Neuronal stem cell (in vitro differentiated cells): ENCODE data around the gene GPR107.

ENCODE experiments used
- DNase-seq: peaks from one replicate; pipeline ENCODE4 v3.0.0-alpha.2; 2013; ENCODE audit warnings: low spot score
- H2AFZ ChIP-seq: one replicate; pipeline ENCODE4 v1.6.1; 2013; ENCODE audit warnings: mild to moderate bottlenecking, low read length, inconsistent platforms
- H2AK5ac ChIP-seq: 2 replicates; pipeline ENCODE4 v1.6.1; 2013; ENCODE audit warnings: low read depth, mild to moderate bottlenecking, inconsistent platforms, low read length, moderate library complexity, mixed read lengths
- H2BK120ac ChIP-seq: 2 replicates; pipeline ENCODE4 v1.6.1; 2013; ENCODE audit warnings: low read depth, mild to moderate bottlenecking, inconsistent platforms, low read length, moderate library complexity, mixed read lengths
- H2BK12ac ChIP-seq: one replicate; pipeline ENCODE4 v1.6.1; 2013; ENCODE audit warnings: low read length, inconsistent platforms
- H2BK15ac ChIP-seq: 2 replicates; pipeline ENCODE4 v1.6.1; 2013; ENCODE audit warnings: mild to moderate bottlenecking, low read length, inconsistent platforms, mixed read lengths
- H2BK5ac ChIP-seq: one replicate; pipeline ENCODE4 v1.6.1; 2013; ENCODE audit warnings: inconsistent platforms, mild to moderate bottlenecking, low read length, moderate library complexity
- H3K14ac ChIP-seq: one replicate; pipeline ENCODE4 v1.6.1; 2013; ENCODE audit warnings: low read length, inconsistent platforms
- H3K18ac ChIP-seq: 2 replicates; pipeline ENCODE4 v1.6.1; 2013; ENCODE audit warnings: low read length, inconsistent platforms
- H3K23ac ChIP-seq: 2 replicates; pipeline ENCODE4 v1.6.1; 2013; ENCODE audit warnings: low read depth, mild to moderate bottlenecking, mixed read lengths, low read length, inconsistent platforms; ENCODE audit not compliant: poor library complexity
- H3K27ac ChIP-seq: replicated peaks from 3 replicates; pipeline ENCODE4 v1.5.1; 2013; ENCODE audit warnings: low read length, inconsistent platforms
- H3K27me3 ChIP-seq, 3 experiments: 2 replicates each; pipeline ENCODE4 v1.6.1; 2013; ENCODE audit warnings: low read length in 3 of 3, mild to moderate bottlenecking in 2 of 3, inconsistent platforms in 1 of 3, low read depth in 1 of 3, mixed read lengths in 1 of 3, moderate library complexity in 1 of 3; ENCODE audit not compliant: control insufficient read depth in 3 of 3, insufficient read depth in 3 of 3
- H3K36me3 ChIP-seq, 2 donors: replicated peaks in 1 of 2; 2 replicates each; pipeline ENCODE4 v1.6.1; 2013; ENCODE audit warnings: low read length in 2 of 2; ENCODE audit not compliant: control insufficient read depth in 2 of 2, insufficient read depth in 2 of 2
- H3K4ac ChIP-seq: 2 replicates; pipeline ENCODE4 v1.6.1; 2013; ENCODE audit warnings: inconsistent platforms, mild to moderate bottlenecking, low read length, moderate library complexity
- H3K4me1 ChIP-seq, 2 donors: 1 replicate in 1 of 2; 2 replicates in 1 of 2; pipeline ENCODE4 v1.6.1; 2013; ENCODE audit warnings: low read length in 2 of 2, low read depth in 1 of 2; ENCODE audit not compliant: control insufficient read depth in 2 of 2, insufficient read depth in 1 of 2
- H3K4me2 ChIP-seq: one replicate; pipeline ENCODE4 v1.6.1; 2013; ENCODE audit warnings: mild to moderate bottlenecking, low read length, inconsistent platforms; ENCODE audit not compliant: insufficient read depth, poor library complexity, severe bottlenecking
- H3K4me3 ChIP-seq, 2 donors: 2 replicates each; pipeline ENCODE4 v1.5.1; 2013; ENCODE audit warnings: low read length in 2 of 2, mild to moderate bottlenecking in 2 of 2, inconsistent platforms in 1 of 2, moderate library complexity in 1 of 2
- H3K79me1 ChIP-seq: one replicate; pipeline ENCODE4 v1.6.1; 2013; ENCODE audit warnings: low read depth, mild to moderate bottlenecking, inconsistent platforms, low read length, moderate library complexity
- H3K9ac ChIP-seq: one replicate; pipeline ENCODE4 v1.6.1; 2013; ENCODE audit warnings: mild to moderate bottlenecking, low read depth, low read length, inconsistent platforms; ENCODE audit not compliant: poor library complexity
- H3K9me3 ChIP-seq, 2 donors: replicated peaks in 1 of 2; 2 replicates each; pipeline versions ENCODE3 to v1.6.1; 2013; ENCODE audit warnings: low read length in 2 of 2, mild to moderate bottlenecking in 2 of 2, inconsistent platforms in 1 of 2, low read depth in 1 of 2, mixed read lengths in 1 of 2, moderate library complexity in 1 of 2; ENCODE audit not compliant: control insufficient read depth in 2 of 2, insufficient read depth in 1 of 2
- H4K8ac ChIP-seq: one replicate; pipeline ENCODE4 v1.6.1; 2013; ENCODE audit warnings: low read depth, mild to moderate bottlenecking, inconsistent platforms, low read length, moderate library complexity
- H4K91ac ChIP-seq: one replicate; pipeline ENCODE4 v1.6.1; 2013; ENCODE audit warnings: low read length, low read depth, mild to moderate bottlenecking, inconsistent platforms; ENCODE audit not compliant: poor library complexity
- WGBS, 2 donors: extraction: QIAGEN DNeasy Blood & Tissue Kit; methylation state at CpG; one replicate each; pipeline ENCODE4 v1.1.7; 2013; ENCODE audit warnings: missing lambda C conversion rate in 2 of 2, mixed read lengths in 1 of 2; ENCODE audit not compliant: insufficient read length in 2 of 2, insufficient replicate concordance in 1 of 2; ENCODE audit errors: extremely low coverage in 2 of 2; 5-methylcytosine and 5-hydroxymethylcytosine counted together

The GPR107 gene

DNA sequence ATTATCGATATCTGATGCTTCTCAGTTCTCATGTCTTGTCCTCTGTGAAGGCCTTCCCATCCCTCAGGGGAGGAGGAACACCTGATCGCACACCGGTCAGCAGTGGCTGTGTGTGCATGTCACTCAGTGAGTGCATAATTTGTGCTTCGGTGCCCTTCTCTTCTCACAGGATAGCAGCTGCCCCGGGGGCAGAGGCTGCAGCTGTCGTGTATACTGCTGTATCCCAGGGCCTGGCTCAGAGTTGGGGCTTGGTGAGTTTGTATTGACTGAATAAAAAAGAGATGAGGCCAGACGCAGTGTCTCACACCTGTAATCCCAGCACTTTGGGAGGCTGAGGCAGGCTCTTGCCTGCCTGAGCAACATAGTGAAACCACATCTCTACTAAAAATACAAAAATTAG lies 68.8 kb downstream of the GPR107 start:
- Histone ChIP-seq H2BK5ac (no peak overlapping the region), H2BK120ac (no peak overlapping the region), H3K9ac (no peak overlapping the region), H2AK5ac (no peak overlapping the region), H3K4me2 (no peak overlapping the region), H3K79me1 (peaks cover 2% of the 10 kb centered on the region), H3K4ac (no peak overlapping the region), H3K4me3 (no peak overlapping the region), H3K18ac (no peak overlapping the region), H3K27ac (no peak overlapping the region), H4K8ac (no peak overlapping the region), H3K36me3 (peaks cover 13 to 63% of the 10 kb centered on the region in 2 donors), H2AFZ (no peak overlapping the region), H4K91ac (no peak overlapping the region), H3K9me3 (peaks cover 0 to 1% of the 10 kb centered on the region in 2 donors), H3K27me3 (no peaks in the 10 kb centered on the region), H3K4me1 (peaks cover 5 to 19% of the 10 kb centered on the region in 2 donors), H2BK15ac (no peak overlapping the region), H3K23ac (peak overlapping the region; percentile 4), H3K14ac (no peak overlapping the region), H2BK12ac (no peak overlapping the region)
- DNase-seq, result no peak
- no CpG with 5 or more reads among the region's 7 CpGs for WGBS, 2 donors

DNA sequence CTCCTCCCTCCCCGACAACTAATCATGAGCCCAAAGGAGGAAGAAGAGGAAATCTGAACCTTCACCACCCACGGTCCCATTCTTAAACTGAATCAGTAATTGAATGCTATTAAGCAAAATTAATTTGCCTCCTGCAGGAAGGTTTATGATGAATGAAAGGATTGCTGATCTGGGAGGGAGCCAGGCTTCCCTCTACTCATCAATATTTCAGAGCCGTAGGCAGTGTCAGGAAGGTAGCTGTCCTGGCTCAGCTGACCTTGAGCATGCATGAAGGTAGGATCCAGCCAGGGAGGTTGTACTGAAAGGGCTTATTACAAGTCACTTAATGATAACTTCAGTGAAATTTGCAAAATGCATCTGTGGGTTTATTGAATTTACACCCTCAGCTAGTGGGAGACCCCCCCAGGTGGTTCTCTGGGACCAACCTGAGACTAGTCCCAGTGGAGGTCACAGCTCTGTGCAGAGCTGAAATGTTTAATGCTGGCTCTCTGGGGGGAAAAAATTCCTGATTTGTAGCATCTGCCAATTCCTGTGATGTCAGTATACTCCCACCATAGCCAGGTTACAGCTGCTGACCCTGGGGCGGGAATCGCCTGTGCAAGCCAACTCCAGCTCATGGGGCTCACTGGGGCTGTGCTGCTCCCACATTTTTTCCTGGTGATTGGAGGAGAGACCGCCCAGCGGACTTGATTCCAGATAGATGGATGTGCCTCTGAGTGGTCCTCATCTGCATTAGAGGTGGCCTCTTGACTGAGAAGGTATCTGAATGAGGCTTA lies 70.6 kb downstream of the GPR107 start:
- no peak overlapping the region for H3K4ac ChIP-seq
- no peaks in the 10 kb centered on the region for H3K27me3 ChIP-seq
- no peak overlapping the region for H3K4me3 ChIP-seq
- H3K79me1 ChIP-seq, result peaks cover 2% of the 10 kb centered on the region
- H3K9me3 ChIP-seq, result peaks cover 0 to 1% of the 10 kb centered on the region in 2 donors
- no peak overlapping the region for H4K8ac ChIP-seq
- H2BK15ac ChIP-seq, result no peak overlapping the region
- H2BK5ac ChIP-seq, result no peak overlapping the region
- H3K18ac ChIP-seq, result no peak overlapping the region
- H4K91ac ChIP-seq, result no peak overlapping the region
- H3K9ac ChIP-seq, result no peak overlapping the region
- no peak overlapping the region for H2AK5ac ChIP-seq
- peaks cover 5 to 7% of the 10 kb centered on the region in 2 donors for H3K4me1 ChIP-seq
- H3K4me2 ChIP-seq, result no peak overlapping the region
- WGBS, 2 donors, result no CpG with 5 or more reads among the region's 7 CpGs
- H2AFZ ChIP-seq, result no peak overlapping the region
- H3K14ac ChIP-seq, result no peak overlapping the region
- no peak for DNase-seq
- no peak overlapping the region for H3K23ac ChIP-seq
- no peak overlapping the region for H3K27ac ChIP-seq
- no peak overlapping the region for H2BK12ac ChIP-seq
- H2BK120ac ChIP-seq, result no peak overlapping the region
- peaks cover 17 to 72% of the 10 kb centered on the region in 2 donors for H3K36me3 ChIP-seq

DNA sequence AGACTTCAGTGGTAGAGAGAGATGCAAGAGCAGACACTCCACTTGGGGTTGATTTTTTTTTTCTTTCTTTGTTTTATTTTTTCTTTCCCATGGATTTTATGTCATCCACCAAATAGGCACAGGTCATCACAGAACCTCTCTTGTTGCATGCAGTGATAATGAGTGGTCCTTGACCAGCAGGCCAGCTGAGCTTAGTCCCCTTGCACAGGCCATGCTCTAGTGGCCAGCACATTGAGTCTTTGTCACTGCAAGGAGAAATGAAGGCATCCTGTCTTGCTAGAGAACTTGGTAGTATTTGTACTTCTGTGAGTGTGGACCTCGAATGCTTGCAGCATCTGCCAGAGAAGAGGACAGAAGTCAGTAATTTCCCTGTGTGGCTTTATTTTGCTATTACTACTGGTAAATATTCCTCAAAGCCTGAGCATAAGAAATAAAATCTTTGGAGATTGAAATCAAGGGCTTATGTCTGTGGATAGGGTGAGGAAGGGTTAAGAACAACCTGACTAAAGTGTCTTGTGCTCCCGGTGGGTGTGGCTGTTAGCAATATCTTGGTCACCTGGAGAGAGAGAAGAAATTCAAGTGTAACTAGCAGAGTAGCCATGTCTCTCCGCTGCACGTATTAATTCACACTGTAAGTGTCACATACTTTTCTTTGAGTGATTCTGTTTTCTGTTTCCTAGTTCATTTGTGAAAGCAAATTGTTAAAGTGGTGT lies 73.2 kb downstream of the GPR107 start:
- DNase-seq, result no peak
- Histone ChIP-seq H3K9me3 (no peaks in the 10 kb centered on the region), H4K8ac (no peak overlapping the region), H3K9ac (no peak overlapping the region), H2AK5ac (no peak overlapping the region), H3K27me3 (no peaks in the 10 kb centered on the region), H3K36me3 (peaks cover 22 to 74% of the 10 kb centered on the region in 2 donors), H3K4me2 (no peak overlapping the region), H2BK120ac (no peak overlapping the region), H3K4me1 (peaks cover 7 to 10% of the 10 kb centered on the region in 2 donors), H2BK15ac (no peak overlapping the region), H4K91ac (no peak overlapping the region), H3K4ac (no peak overlapping the region), H3K14ac (no peak overlapping the region), H3K4me3 (no peak overlapping the region), H3K18ac (no peak overlapping the region), H3K27ac (no peak overlapping the region), H3K79me1 (peaks cover 2% of the 10 kb centered on the region), H3K23ac (no peak overlapping the region), H2AFZ (no peak overlapping the region), H2BK5ac (no peak overlapping the region), H2BK12ac (no peak overlapping the region)
- WGBS, 2 donors, result no CpG with 5 or more reads among the region's 4 CpGs

DNA sequence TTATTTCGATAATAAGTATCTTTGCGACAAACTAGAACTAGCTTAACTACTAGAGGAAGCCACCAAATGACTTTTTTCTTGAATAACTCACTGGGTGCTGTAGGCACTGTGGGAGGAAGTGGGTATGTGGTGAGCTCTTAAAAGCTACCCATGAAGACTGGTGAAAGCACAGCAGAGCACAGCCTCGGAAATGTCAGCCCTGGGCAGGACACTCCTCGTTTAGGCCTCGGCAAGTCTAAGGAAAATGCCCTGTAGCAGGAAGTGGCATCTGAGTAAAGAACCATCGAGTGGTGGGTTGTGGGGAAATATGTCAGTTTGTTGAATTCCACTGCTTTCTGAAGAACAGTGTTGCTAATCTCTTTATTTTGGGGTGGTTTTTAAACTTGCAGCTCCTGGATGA lies 74.5 kb downstream of the GPR107 start:
- H3K23ac ChIP-seq, result no peak overlapping the region
- no peak overlapping the region for H3K9ac ChIP-seq
- no peak overlapping the region for H2BK120ac ChIP-seq
- H3K4me1 ChIP-seq, result peaks cover 5 to 14% of the 10 kb centered on the region in 2 donors
- H3K79me1 ChIP-seq, result peaks cover 2% of the 10 kb centered on the region
- H4K91ac ChIP-seq, result no peak overlapping the region
- H3K4ac ChIP-seq, result no peak overlapping the region
- no peak overlapping the region for H2AFZ ChIP-seq
- WGBS, 2 donors, result no CpG with 5 or more reads among the region's 6 CpGs
- no peaks in the 10 kb centered on the region for H3K9me3 ChIP-seq
- no peak overlapping the region for H3K4me3 ChIP-seq
- no peak overlapping the region for H3K27ac ChIP-seq
- H3K14ac ChIP-seq, result no peak overlapping the region
- no peak overlapping the region for H4K8ac ChIP-seq
- no peak overlapping the region for H2BK15ac ChIP-seq
- no peak for DNase-seq
- H2BK5ac ChIP-seq, result no peak overlapping the region
- no peaks in the 10 kb centered on the region for H3K27me3 ChIP-seq
- no peak overlapping the region for H3K18ac ChIP-seq
- H3K36me3 ChIP-seq, result peaks cover 20 to 68% of the 10 kb centered on the region in 2 donors
- no peak overlapping the region for H3K4me2 ChIP-seq
- H2AK5ac ChIP-seq, result no peak overlapping the region
- H2BK12ac ChIP-seq, result no peak overlapping the region
